ENCODE measurements around the gene NSL1. TPM values are rescaled to one million over a fixed set of nuclear protein-coding genes. Genes with fewer than 3 reads are reported as not detected.

Gene NSL1
- total and polyA plus RNA-seq, 11 donors: 9.8 to 38.0 (median 24.9) TPM

DNA sequence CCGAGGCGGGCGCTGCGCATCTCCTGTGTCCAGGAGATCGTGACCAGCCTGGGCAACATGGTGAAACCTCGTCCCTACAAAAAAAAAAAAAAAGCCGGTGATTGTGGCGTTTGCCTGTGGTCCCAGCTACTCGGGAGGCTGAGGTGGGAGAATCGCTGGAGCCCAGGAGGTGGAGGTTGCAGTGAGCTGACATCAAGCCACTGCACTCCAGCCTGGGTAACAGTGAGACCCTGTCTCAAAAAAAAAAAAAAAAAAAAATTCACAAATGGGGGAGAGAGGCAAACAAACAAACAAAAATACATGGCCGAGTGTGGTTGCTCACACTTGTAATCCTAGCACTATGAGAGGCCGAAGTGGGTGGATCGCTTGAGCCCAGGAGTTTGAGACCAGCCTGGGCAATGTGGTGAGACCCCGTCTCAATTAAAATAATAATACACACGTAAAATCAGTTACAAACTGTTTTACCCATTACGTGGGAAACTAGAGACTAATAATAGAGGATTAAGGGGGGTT is 875 bp upstream of the NSL1 start:
- intact Hi-C loops (cut with DNase I): loop anchor here in 1 of 10 donors (5.0 to 10.0 kb wide), 2 partner anchors 65 to 318 kb away; partner anchors contain the start of gene FLVCR1
- peaks cover 0 to 29% (median 22%) of the 10 kb centered on the region in 9 donors for H3K36me3 ChIP-seq
- H3K4me3 ChIP-seq: peak overlapping the region; percentile 65 to 100 (median 81)
- ATAC-seq (no peak), DNase-seq (no peak)
- TF ChIP-seq, protein P1, sequence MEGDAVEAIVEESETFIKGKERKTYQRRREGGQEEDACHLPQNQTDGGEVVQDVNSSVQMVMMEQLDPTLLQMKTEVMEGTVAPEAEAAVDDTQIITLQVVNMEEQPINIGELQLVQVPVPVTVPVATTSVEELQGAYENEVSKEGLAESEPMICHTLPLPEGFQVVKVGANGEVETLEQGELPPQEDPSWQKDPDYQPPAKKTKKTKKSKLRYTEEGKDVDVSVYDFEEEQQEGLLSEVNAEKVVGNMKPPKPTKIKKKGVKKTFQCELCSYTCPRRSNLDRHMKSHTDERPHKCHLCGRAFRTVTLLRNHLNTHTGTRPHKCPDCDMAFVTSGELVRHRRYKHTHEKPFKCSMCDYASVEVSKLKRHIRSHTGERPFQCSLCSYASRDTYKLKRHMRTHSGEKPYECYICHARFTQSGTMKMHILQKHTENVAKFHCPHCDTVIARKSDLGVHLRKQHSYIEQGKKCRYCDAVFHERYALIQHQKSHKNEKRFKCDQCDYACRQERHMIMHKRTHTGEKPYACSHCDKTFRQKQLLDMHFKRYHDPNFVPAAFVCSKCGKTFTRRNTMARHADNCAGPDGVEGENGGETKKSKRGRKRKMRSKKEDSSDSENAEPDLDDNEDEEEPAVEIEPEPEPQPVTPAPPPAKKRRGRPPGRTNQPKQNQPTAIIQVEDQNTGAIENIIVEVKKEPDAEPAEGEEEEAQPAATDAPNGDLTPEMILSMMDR (IDR thresholded peaks at IDR 0.05): no peak
- H3K4me1 ChIP-seq: peaks cover 0 to 57% (median 20%) of the 10 kb centered on the region in 12 donors
- WGBS, 4 donors: 16 to 26% (median 19%) methylated on average over 16 of the region's 16 CpGs
- H3K27ac ChIP-seq: peak overlapping the region; percentile 79 to 97 (median 94)
- no peaks in the 10 kb centered on the region for H3K9me3 ChIP-seq
- no peaks in the 10 kb centered on the region for H3K27me3 ChIP-seq

DNA sequence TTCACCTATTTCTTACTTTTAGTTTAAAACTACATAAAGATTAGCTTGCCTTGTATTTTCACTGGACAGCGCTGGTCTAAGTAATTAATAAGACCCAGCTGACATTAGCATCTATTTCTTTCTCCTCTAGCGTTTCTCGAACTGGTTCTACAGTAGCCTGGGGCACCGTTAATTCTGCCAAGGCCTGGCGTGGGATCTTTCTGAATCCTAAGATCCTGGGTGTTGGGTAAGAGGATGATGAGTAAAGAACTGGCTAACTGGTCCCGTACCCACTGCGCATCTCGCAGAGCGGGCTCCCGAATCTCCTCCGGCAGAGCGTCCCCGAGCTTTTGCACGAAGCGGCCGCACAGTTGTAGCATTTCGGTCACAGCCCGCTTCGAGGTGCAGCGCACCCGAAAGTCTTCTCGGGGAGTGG is 309 bp downstream of the NSL1 start:
- peak overlapping the region; percentile 65 to 100 (median 81) for H3K4me3 ChIP-seq
- intact Hi-C loops (cut with DNase I): loop anchor here in 2 of 10 donors (1.0 to 10.0 kb wide), 3 partner anchors 66 to 316 kb away; partner anchors contain the start of gene FLVCR1 (in 2 of the 2)

DNA sequence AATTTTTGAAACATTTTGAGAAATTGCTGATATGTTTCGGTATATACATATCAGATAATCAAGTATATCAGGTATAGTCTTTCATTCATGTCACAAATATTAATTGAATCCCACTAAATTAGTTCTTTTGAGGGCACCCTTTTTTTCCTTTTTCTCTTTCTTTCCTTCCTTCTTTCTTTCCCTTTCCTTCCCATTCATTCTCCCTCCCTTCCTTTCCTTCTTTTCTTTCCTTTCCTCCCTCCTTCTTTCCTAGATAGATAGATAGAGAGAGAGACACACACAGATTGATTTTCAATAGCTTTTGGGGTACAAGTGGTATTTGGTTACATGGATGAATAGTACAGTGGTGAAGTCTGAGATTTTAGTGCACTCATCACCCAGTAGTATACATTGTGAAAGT is 5.7 kb downstream of the NSL1 start:
- intact Hi-C loops (cut with DNase I): loop anchor here in 4 of 10 donors (2.0 to 10.0 kb wide), 3 partner anchors 121 to 721 kb away; no protein-coding TSS in a partner anchor
- 97 to 98% (median 98%) methylated on average over 1 of the region's 1 CpG for WGBS, 4 donors

More for the DNA sequence above, 309 bp downstream of the NSL1 start:
- no peak for TF ChIP-seq POLR2A (IDR thresholded peaks at IDR 0.05)
- TF ChIP-seq, protein P1 (IDR thresholded peaks at IDR 0.05): no peak
- Histone ChIP-seq H3K27ac (peak overlapping the region; percentile 79 to 97 (median 94)), H3K36me3 (peaks cover 0 to 29% (median 21%) of the 10 kb centered on the region in 9 donors), H3K4me1 (peaks cover 0 to 57% (median 20%) of the 10 kb centered on the region in 12 donors), H3K27me3 (no peaks in the 10 kb centered on the region), H3K9me3 (no peaks in the 10 kb centered on the region)
- ATAC-seq: peak; percentile 20 to 76 (median 67)
- WGBS, 4 donors: 0 to 2% (median 1%) methylated on average over 19 to 22 of the region's 22 CpGs
- no peak for DNase-seq

DNA sequence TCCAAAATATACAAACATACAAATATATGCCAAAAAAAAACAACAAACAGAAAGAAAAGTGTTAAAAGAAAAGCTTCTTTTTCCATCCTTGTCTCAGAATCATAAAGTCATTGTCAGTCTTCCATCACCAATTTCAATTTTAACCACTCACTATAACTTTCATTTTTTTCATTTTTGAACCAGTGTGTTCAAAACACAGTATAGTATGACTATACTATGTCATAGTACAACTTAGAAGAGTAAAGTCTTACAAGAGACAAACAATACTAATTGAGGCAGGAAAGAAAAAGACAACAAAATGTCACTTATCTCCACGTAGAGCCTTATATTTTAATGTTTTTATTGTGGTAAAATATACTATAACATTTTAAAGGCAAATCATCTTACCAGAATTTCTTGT is 7.6 kb downstream of the NSL1 start:
- intact Hi-C loops (cut with DNase I): loop anchor here in 9 of 10 donors (2.0 to 10.0 kb wide), 9 partner anchors 33 to 719 kb away; no protein-coding TSS in a partner anchor

More for the DNA sequence above, 5.7 kb downstream of the NSL1 start:
- no peak for DNase-seq
- no peak for ATAC-seq
- no peaks in the 10 kb centered on the region for H3K9me3 ChIP-seq
- H3K4me1 ChIP-seq: peaks cover 0 to 47% (median 14%) of the 10 kb centered on the region in 12 donors
- no peak overlapping the region for H3K27ac ChIP-seq
- peaks cover 0 to 70% (median 64%) of the 10 kb centered on the region in 9 donors for H3K36me3 ChIP-seq
- no peaks in the 10 kb centered on the region for H3K27me3 ChIP-seq
- no peak overlapping the region for H3K4me3 ChIP-seq
- no peak for TF ChIP-seq POLR2A (IDR thresholded peaks at IDR 0.05)
- TF ChIP-seq, protein P1 (IDR thresholded peaks at IDR 0.05): no peak

More for the DNA sequence above, 7.6 kb downstream of the NSL1 start:
- Histone ChIP-seq H3K4me1 (peaks cover 0 to 31% (median 0%) of the 10 kb centered on the region in 12 donors), H3K9me3 (no peaks in the 10 kb centered on the region), H3K4me3 (no peak overlapping the region), H3K27me3 (no peaks in the 10 kb centered on the region), H3K36me3 (peaks cover 0 to 75% (median 69%) of the 10 kb centered on the region in 9 donors), H3K27ac (no peak overlapping the region)
- no peak for ATAC-seq
- TF ChIP-seq, protein P1 (IDR thresholded peaks at IDR 0.05): no peak
- no peak for TF ChIP-seq POLR2A (IDR thresholded peaks at IDR 0.05)
- DNase-seq: no peak
- WGBS, 4 donors: 71 to 85% (median 76%) methylated on average over 1 of the region's 1 CpG

Data from heart left ventricle (tissue), 16 donors.